HepG2 (cell line): Measurements from ENCODE around the gene ZG16. TPM values are rescaled to one million over a fixed set of nuclear protein-coding genes. Genes with fewer than 3 reads are reported as not detected.
A peak's percentile ranks its signal among the peaks of the same experiment; 100 is the strongest.

Experiments
- GZF1 ChIP-seq: sonication (generic); formaldehyde crosslinking; IDR thresholded peaks from 2 replicates; pipeline ENCODE4 v1.5.1; 2020; ENCODE audit warnings: mild to moderate bottlenecking, missing genetic modification reagents
- NFATC3 ChIP-seq: sonication (generic); formaldehyde crosslinking; IDR thresholded peaks from 2 replicates; pipeline ENCODE4 v1.5.1; 2020; ENCODE audit warnings: mild to moderate bottlenecking, missing genetic modification reagents
- PAX8 ChIP-seq: sonication (generic); formaldehyde crosslinking; IDR thresholded peaks from 2 replicates; pipeline ENCODE4 v1.8.0; 2022; ENCODE audit warnings: mild to moderate bottlenecking, missing genetic modification reagents, borderline replicate concordance
- RARG ChIP-seq: sonication (generic); formaldehyde crosslinking; IDR thresholded peaks from 2 replicates; pipeline ENCODE4 v1.4.0; 2020; ENCODE audit warnings: low read depth, mild to moderate bottlenecking, missing genetic modification reagents
- ZMAT5 ChIP-seq: sonication (generic); formaldehyde crosslinking; IDR thresholded peaks from 2 replicates; pipeline ENCODE4 v1.5.0; 2020; ENCODE audit warnings: mild to moderate bottlenecking, low read depth, missing genetic modification reagents, borderline replicate concordance
- ZNF605 ChIP-seq: sonication (generic); formaldehyde crosslinking; IDR thresholded peaks from 2 replicates; pipeline ENCODE4 v1.8.0; 2022; ENCODE audit warnings: mild to moderate bottlenecking, missing genetic modification reagents
- ZNF687 ChIP-seq: sonication (generic); formaldehyde crosslinking; IDR thresholded peaks from 2 replicates; pipeline ENCODE4 v1.5.1; 2020; ENCODE audit warnings: mild to moderate bottlenecking, missing genetic modification reagents, moderate library complexity
- ZNF746 ChIP-seq: sonication (generic); formaldehyde crosslinking; IDR thresholded peaks from 2 replicates; pipeline ENCODE4 v1.8.0; 2022; ENCODE audit warnings: mild to moderate bottlenecking, missing genetic modification reagents
- polyA plus RNA-seq, 8 experiments: library from polyadenylated mRNA; depleted of rRNA in 3 of 8; stranded (reverse) in 7 of 8; unstranded in 1 of 8; fragments of >200 nt; fragmentation: Illumina TruSeq in 4 of 8; extraction: Trizol in 4 of 8; gene quantifications; 2 replicates each; pipeline versions ENCODE4 v1.2.1 to v1.2.3, GENCODE V29; 2011 to 2016; ENCODE audit warnings: low read depth in 4 of 8, missing spikeins in 1 of 8, mixed read lengths in 1 of 8; ENCODE audit not compliant: insufficient read depth in 1 of 8
- total RNA-seq, 5 experiments: library from RNA; depleted of rRNA; stranded (reverse); fragments of >200 nt; fragmentation: Illumina TruSeq; extraction: Trizol; gene quantifications; 2 replicates each; pipeline ENCODE4 v1.2.3, GENCODE V29; 2016; ENCODE audit warnings: low read depth in 1 of 5
- TF ChIP-seq, protein P1 (sequence below): sonication (generic); formaldehyde crosslinking; IDR thresholded peaks from 2 replicates; pipeline ENCODE4 v1.4.0; 2020; ENCODE audit warnings: mild to moderate bottlenecking, missing genetic modification reagents

The ZG16 gene
- total and polyA plus RNA-seq, 2 of the 13 experiments (the other 11 are each of a cell fraction or from before 2014, with no cell fraction given), result 0.04 to 0.07 TPM

DNA sequence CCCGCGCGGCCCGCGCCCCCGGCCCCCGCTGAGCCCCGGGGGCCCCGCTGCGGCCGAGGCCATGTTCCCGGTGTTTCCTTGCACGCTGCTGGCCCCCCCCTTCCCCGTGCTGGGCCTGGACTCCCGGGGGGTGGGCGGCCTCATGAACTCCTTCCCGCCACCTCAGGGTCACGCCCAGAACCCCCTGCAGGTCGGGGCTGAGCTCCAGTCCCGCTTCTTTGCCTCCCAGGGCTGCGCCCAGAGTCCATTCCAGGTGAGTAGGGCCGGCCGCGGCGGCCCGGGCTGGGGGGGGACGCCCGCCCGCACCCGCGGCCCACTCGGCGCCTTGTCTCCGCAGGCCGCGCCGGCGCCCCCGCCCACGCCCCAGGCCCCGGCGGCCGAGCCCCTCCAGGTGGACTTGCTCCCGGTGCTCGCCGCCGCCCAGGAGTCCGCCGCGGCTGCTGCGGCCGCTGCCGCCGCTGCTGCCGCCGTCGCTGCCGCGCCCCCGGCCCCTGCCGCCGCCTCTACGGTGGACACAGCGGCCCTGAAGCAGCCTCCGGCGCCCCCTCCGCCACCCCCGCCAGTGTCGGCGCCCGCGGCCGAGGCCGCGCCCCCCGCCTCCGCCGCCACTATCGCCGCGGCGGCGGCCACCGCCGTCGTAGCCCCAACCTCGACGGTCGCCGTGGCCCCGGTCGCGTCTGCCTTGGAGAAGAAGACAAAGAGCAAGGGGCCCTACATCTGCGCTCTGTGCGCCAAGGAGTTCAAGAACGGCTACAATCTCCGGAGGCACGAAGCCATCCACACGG is 28.8 kb downstream of the ZG16 start (continued):
- TF ChIP-seq ZNF746 (peak; percentile 82), ZNF605 (CRISPR knock-in tag) (no peak), ZMAT5 (CRISPR knock-in tag) (no peak), PAX8 (CRISPR knock-in tag) (no peak), GZF1 (CRISPR knock-in tag) (no peak), ZNF687 (CRISPR knock-in tag) (no peak), RARG (no peak), NFATC3 (CRISPR knock-in tag) (no peak)
- TF ChIP-seq, protein P1, sequence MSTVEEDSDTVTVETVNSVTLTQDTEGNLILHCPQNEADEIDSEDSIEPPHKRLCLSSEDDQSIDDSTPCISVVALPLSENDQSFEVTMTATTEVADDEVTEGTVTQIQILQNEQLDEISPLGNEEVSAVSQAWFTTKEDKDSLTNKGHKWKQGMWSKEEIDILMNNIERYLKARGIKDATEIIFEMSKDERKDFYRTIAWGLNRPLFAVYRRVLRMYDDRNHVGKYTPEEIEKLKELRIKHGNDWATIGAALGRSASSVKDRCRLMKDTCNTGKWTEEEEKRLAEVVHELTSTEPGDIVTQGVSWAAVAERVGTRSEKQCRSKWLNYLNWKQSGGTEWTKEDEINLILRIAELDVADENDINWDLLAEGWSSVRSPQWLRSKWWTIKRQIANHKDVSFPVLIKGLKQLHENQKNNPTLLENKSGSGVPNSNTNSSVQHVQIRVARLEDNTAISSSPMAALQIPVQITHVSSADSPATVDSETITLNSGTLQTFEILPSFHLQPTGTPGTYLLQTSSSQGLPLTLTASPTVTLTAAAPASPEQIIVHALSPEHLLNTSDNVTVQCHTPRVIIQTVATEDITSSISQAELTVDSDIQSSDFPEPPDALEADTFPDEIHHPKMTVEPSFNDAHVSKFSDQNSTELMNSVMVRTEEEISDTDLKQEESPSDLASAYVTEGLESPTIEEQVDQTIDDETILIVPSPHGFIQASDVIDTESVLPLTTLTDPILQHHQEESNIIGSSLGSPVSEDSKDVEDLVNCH (CRISPR knock-in tag), result no peak
